Measurements from ENCODE around the gene TRIOBP. TPM values are rescaled to one million over a fixed set of nuclear protein-coding genes. Genes with fewer than 3 reads are reported as not detected.

The TRIOBP gene

DNA sequence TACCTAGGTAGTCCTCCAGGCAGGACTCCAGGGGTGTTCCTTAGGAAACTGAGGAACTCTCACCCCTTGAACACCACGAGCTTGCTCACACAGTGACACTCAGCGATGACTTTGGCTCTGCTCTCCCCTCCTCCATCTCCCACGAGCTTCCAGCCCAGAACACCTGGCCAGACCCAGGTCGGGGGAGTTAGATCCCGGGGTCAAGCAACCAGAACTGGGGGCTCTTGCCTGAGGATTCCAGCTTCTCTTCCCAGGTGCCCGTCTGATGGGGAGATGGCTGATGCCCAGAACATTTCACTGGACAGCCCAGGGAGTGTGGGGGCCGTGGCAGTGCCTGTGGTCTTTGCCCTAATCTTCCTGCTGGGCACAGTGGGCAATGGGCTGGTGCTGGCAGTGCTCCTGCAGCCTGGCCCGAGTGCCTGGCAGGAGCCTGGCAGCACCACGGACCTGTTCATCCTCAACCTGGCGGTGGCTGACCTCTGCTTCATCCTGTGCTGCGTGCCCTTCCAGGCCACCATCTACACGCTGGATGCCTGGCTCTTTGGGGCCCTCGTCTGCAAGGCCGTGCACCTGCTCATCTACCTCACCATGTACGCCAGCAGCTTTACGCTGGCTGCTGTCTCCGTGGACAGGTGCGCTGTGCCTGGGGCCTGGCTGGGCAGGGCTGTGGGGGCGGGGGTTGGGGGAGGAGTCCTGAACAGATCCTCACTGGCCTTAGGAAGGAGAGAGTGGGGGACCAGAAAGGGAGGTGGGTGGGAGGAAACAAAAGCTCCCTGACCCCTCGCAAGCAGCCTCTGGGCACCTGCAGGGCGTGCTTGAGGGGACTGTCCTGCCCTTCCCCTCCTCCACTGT, 126.5 kb downstream of the TRIOBP start, which contains the start of gene GALR3:
Gene GALR3 (plus strand): TSS at position 249 of the 852 bp plus-strand sequence. CDS start 25 bp downstream, at position 274.
- no peak within 1 kb of the TSS for H3K27ac ChIP-seq (ENCODE audit: low read depth, low read length)

DNA sequence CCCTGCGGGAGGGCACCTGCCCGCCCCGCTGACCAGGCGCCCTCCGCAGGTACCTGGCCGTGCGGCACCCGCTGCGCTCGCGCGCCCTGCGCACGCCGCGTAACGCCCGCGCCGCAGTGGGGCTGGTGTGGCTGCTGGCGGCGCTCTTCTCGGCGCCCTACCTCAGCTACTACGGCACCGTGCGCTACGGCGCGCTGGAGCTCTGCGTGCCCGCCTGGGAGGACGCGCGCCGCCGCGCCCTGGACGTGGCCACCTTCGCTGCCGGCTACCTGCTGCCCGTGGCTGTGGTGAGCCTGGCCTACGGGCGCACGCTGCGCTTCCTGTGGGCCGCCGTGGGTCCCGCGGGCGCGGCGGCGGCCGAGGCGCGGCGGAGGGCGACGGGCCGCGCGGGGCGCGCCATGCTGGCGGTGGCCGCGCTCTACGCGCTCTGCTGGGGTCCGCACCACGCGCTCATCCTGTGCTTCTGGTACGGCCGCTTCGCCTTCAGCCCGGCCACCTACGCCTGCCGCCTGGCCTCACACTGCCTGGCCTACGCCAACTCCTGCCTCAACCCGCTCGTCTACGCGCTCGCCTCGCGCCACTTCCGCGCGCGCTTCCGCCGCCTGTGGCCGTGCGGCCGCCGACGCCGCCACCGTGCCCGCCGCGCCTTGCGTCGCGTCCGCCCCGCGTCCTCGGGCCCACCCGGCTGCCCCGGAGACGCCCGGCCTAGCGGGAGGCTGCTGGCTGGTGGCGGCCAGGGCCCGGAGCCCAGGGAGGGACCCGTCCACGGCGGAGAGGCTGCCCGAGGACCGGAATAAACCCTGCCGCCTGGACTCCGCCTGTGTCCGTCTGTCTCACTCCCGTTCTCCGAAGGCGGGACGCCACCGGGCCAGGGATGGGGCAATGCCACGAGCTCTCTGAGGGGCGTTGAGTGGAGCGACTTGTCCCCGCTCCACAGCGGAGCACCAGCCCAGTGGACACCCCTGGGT, 128.1 kb downstream of the TRIOBP start:
- no peak overlapping the region for H4K5ac ChIP-seq (ENCODE audit: low read length)
- no peak overlapping the region for H3K27ac ChIP-seq (ENCODE audit: low read depth, low read length)
- no peak overlapping the region for H4K8ac ChIP-seq (ENCODE audit: low read depth, low read length)
- peak overlapping the region; percentile 54 for H3K9ac ChIP-seq (ENCODE audit: low read length)
- H2BK120ac ChIP-seq (ENCODE audit: low read depth, low read length) = no peak overlapping the region
- no peaks in the 10 kb centered on the region for H3K36me3 ChIP-seq (ENCODE audit: control insufficient read depth, insufficient read depth, low read length)
- H3K79me1 ChIP-seq (ENCODE audit: low read length) = no peaks in the 10 kb centered on the region
- H3K79me2 ChIP-seq (ENCODE audit: control insufficient read depth, insufficient read depth, low read length) = no peaks in the 10 kb centered on the region
- H3K4me3 ChIP-seq (ENCODE audit: low read length) = peak overlapping the region; percentile 25
- peaks cover 15% of the 10 kb centered on the region for H3K27me3 ChIP-seq (ENCODE audit: insufficient read depth, low read length, poor library complexity)
- peak; percentile 51 for DNase-seq
- no peak overlapping the region for H2BK15ac ChIP-seq (replicated peaks; ENCODE audit: low read depth)
- peak overlapping the region; percentile 89 for H3K56ac ChIP-seq (ENCODE audit: low read length)
- H2BK5ac ChIP-seq (ENCODE audit: low read length) = no peak overlapping the region
- WGBS (ENCODE audit: extremely low coverage, insufficient coverage, low lambda C conversion rate) = no CpG with 5 or more reads among the region's 135 CpGs
- H3K18ac ChIP-seq (ENCODE audit: low read length) = no peak overlapping the region
- H3K4me1 ChIP-seq (ENCODE audit: control insufficient read depth, low read depth, low read length) = no peaks in the 10 kb centered on the region
- no peak overlapping the region for H3K4ac ChIP-seq (ENCODE audit: low read depth, low read length)
- no peak overlapping the region for H2AK5ac ChIP-seq (ENCODE audit: low read length)
- H3K23ac ChIP-seq (ENCODE audit: low read length) = peak overlapping the region; percentile 15
- peak overlapping the region; percentile 70 for H3K4me2 ChIP-seq (ENCODE audit: low read length)

More for the DNA sequence above, 126.5 kb downstream of the TRIOBP start, which contains the start of gene GALR3:
- H3K4me2 ChIP-seq (ENCODE audit: low read length) = no peak within 1 kb of the TSS
- H3K4ac ChIP-seq (ENCODE audit: low read depth, low read length) = no peak within 1 kb of the TSS
- H3K27me3 ChIP-seq (ENCODE audit: insufficient read depth, low read length, poor library complexity) = peaks cover 19% of the 10 kb centered on the region
- H3K36me3 ChIP-seq (ENCODE audit: control insufficient read depth, insufficient read depth, low read length) = no peaks in the 10 kb centered on the region
- no peak within 1 kb of the TSS for H4K5ac ChIP-seq (ENCODE audit: low read length)
- no peak within 1 kb of the TSS for H2BK15ac ChIP-seq (replicated peaks; ENCODE audit: low read depth)
- WGBS (ENCODE audit: extremely low coverage, insufficient coverage, low lambda C conversion rate) = no CpG with 5 or more reads among the region's 21 CpGs
- peaks cover 3% of the 10 kb centered on the region for H3K4me1 ChIP-seq (ENCODE audit: control insufficient read depth, low read depth, low read length)
- no peaks in the 10 kb centered on the region for H3K79me1 ChIP-seq (ENCODE audit: low read length)
- no peak within 1 kb of the TSS for H3K56ac ChIP-seq (ENCODE audit: low read length)
- H3K4me3 ChIP-seq (ENCODE audit: low read length) = no peak within 1 kb of the TSS
- H4K8ac ChIP-seq (ENCODE audit: low read depth, low read length) = no peak within 1 kb of the TSS
- no peaks in the 10 kb centered on the region for H3K79me2 ChIP-seq (ENCODE audit: control insufficient read depth, insufficient read depth, low read length)
- no peak within 1 kb of the TSS for H2AK5ac ChIP-seq (ENCODE audit: low read length)
- DNase-seq = no peak
- H3K9ac ChIP-seq (ENCODE audit: low read length) = no peak within 1 kb of the TSS
- H2BK5ac ChIP-seq (ENCODE audit: low read length) = no peak within 1 kb of the TSS
- H2BK120ac ChIP-seq (ENCODE audit: low read depth, low read length) = no peak within 1 kb of the TSS
- H3K18ac ChIP-seq (ENCODE audit: low read length) = no peak within 1 kb of the TSS
- H3K23ac ChIP-seq (ENCODE audit: low read length) = no peak within 1 kb of the TSS

Small RNA genes lying within 50 kb of the gene (small RNA-seq; reads per million reads assigned to genes)
- not detected for gene RN7SL385P (ENCODE audit: insufficient read depth)
